K562 (cell line): ENCODE data around the gene ADK.

ENCODE experiments used
- HDAC2 ChIP-seq: fragments of 450-650 bp; IDR thresholded peaks from 2 replicates; pipeline ENCODE4 v1.6.1; 2016; ENCODE audit warnings: mild to moderate bottlenecking
- POLR2AphosphoS5 ChIP-seq: IDR thresholded peaks from 2 replicates; pipeline ENCODE4 v1.6.1; 2011; ENCODE audit warnings: mild to moderate bottlenecking, low read depth, low read length, moderate library complexity; ENCODE audit not compliant: control insufficient read depth, insufficient read depth
- ZNF740 ChIP-seq, 3 experiments: fragments of 200-800 bp in 1 of 3; sonication (Bioruptor generic) in 1 of 3; sonication (generic) in 1 of 3; formaldehyde crosslinking in 1 of 3; IDR thresholded peaks; 2 replicates each; pipeline versions ENCODE4 v1.6.1 to v1.8.0; 2016 to 2022; ENCODE audit warnings: mild to moderate bottlenecking in 2 of 3, missing compliant biosample characterization in 2 of 3, missing genetic modification characterization in 2 of 3, missing genetic modification reagents in 1 of 3

GRCh38 chr10:74651565-74651964 lies 500.5 kb downstream of the ADK start:
- no peak for TF ChIP-seq HDAC2
- no peak for TF ChIP-seq ZNF740 (CRISPR knock-in tag; IDR thresholded peaks at IDR 0.05)
- TF ChIP-seq ZNF740 (tag; IDR thresholded peaks at IDR 0.05), result no peak
- TF ChIP-seq POLR2AphosphoS5, result no peak
